Adrenal gland (tissue), 12 donors: ENCODE data around the gene SUGT1. TPM values are rescaled to one million over a fixed set of nuclear protein-coding genes. Genes with fewer than 3 reads are reported as not detected.
A peak's percentile ranks its signal among the peaks of the same experiment; 100 is the strongest.
"Not testable (repeated sequence)": the region's sequence is repeated elsewhere in the genome, so short reads cannot be mapped to it uniquely, and the experiment has no call there.

Experiments
- DNase-seq, 7 donors: peaks; one replicate each; pipeline ENCODE4 v3.0.0-alpha.2; 2019 to 2020
- H3K27ac ChIP-seq, 5 donors: fragments of 200-600 bp; sonication (generic) in 4 of 5; 1 replicate in 3 of 5; 2 replicates in 2 of 5; pipeline versions ENCODE4 v1.5.1 to v1.8.0; 2016 to 2020; ENCODE audit warnings: mild to moderate bottlenecking in 1 of 5
- H3K27me3 ChIP-seq: fragments of 200-600 bp; 2 replicates; pipeline ENCODE4 v1.8.0; 2021
- H3K36me3 ChIP-seq, 2 donors: fragments of 200-600 bp; replicated peaks in 1 of 2; 1 replicate in 1 of 2; 2 replicates in 1 of 2; pipeline versions ENCODE4 v1.5.1 to v1.8.0; 2018 to 2022
- H3K4me1 ChIP-seq, 2 donors: fragments of 200-600 bp; replicated peaks in 1 of 2; 1 replicate in 1 of 2; 2 replicates in 1 of 2; pipeline versions ENCODE4 v1.5.1 to v1.8.0; 2018 to 2021
- H3K4me3 ChIP-seq, 4 donors: fragments of 200-600 bp; sonication (generic) in 3 of 4; one replicate each; pipeline ENCODE4 v1.5.1; 2016 to 2018
- H3K9me3 ChIP-seq, 3 donors: fragments of 200-600 bp; sonication (generic) in 1 of 3; replicated peaks in 1 of 3; 1 replicate in 2 of 3; 2 replicates in 1 of 3; pipeline versions ENCODE4 v1.5.1 to v1.8.0; 2016 to 2021
- CTCF ChIP-seq, 6 experiments: fragments of 450-650 bp in 4 of 6; fragments of 200-600 bp in 2 of 6; sonication (generic) in 1 of 6; IDR thresholded peaks; 1 replicate in 5 of 6; 2 replicates in 1 of 6; pipeline versions ENCODE4 v1.5.1 to v1.8.0; 2016 to 2021; ENCODE audit warnings: antibody characterized with exemption in 6 of 6, mild to moderate bottlenecking in 2 of 6, moderate library complexity in 1 of 6
- POLR2A ChIP-seq, 2 donors: fragments of 450-650 bp; IDR thresholded peaks; one replicate each; pipeline ENCODE4 v1.6.1; 2017; ENCODE audit warnings: antibody characterized with exemption in 2 of 2, mild to moderate bottlenecking in 2 of 2, moderate library complexity in 1 of 2
- WGBS, 4 donors: extraction: QIAGEN DNeasy Blood & Tissue Kit in 2 of 4; methylation state at CpG; one replicate each; pipeline versions ENCODE4 v1.1.5 to v1.1.7; 2013 to 2017; 5-methylcytosine and 5-hydroxymethylcytosine counted together
- intact Hi-C, 2 donors: fragments of 100-400 bp; cut with DNase I; formaldehyde crosslinking; loops; one replicate each; pipeline versions ENCODE4 v1.14.1 to v1.15.0; 2022 to 2023
- polyA plus RNA-seq, 3 donors: library from polyadenylated mRNA; stranded (reverse); fragments of 200-250 nt in 2 of 3; fragments of 350-450 nt in 1 of 3; fragmentation: Illumina TruSeq in 1 of 3; extraction: RNeasy Lipid Tissue Mini Kit (QIAGEN cat#74804) in 1 of 3; gene quantifications; one replicate each; pipeline ENCODE4 v1.2.3, GENCODE V29; 2013 to 2014
- total RNA-seq, 9 donors: library from RNA; depleted of rRNA in 4 of 9; stranded (reverse); fragments of >200 nt in 4 of 9; fragments of 120-200 nt in 1 of 9; fragmentation: NEBNext Ultra II Directional in 1 of 9; extraction: Animal tissue kit (Norgen Biotek cat#: 25700) in 1 of 9; gene quantifications; one replicate each; pipeline versions ENCODE4 v1.1.0 to v1.2.4, GENCODE V29; 2013 to 2023
- donor health status: healthy with polysubstance abuse.
- donor health status: Bipolar disorder and iron deficiency.
- donor health status: DM: yes; HTN: yes; CAD: no.
- donor health status: DM: no; HTN: no; CAD: no.
- donor health status: DM: no; HTN: no; CAD: no.
- donor health status: DM: yes; HTN: yes; CAD: no.

SUGT1 gene
- total and polyA plus RNA-seq, 12 donors: 27.1 to 95.2 (median 43.1) TPM

- Histone ChIP-seq H3K27ac (peak overlapping the region in 4 of 5 donors; percentile 38 to 87 (median 70)), H3K9me3 (no peaks in the 10 kb centered on the region), H3K4me1 (peaks cover 3 to 5% of the 10 kb centered on the region in 2 donors), H3K27me3 (no peaks in the 10 kb centered on the region), H3K4me3 (peak overlapping the region in 3 of 4 donors; percentile 66 to 80 (median 78)), H3K36me3 (no peaks in the 10 kb centered on the region)
- 0 to 1% (median 0%) methylated on average over 21 to 51 of the region's 51 CpGs for WGBS, 4 donors
- DNase-seq: peak; percentile 70 to 91 (median 80)
- peak; percentile 30 to 46 for TF ChIP-seq POLR2A (IDR thresholded peaks at IDR 0.05)
- no peak for TF ChIP-seq CTCF (IDR thresholded peaks at IDR 0.05)
- intact Hi-C loops: no loop called here
Observed at GRCh38 chr13:52617070-52618060, 35.3 kb upstream of the SUGT1 start.

GRCh38 chr13:52631083-52631690 is 21.4 kb upstream of the SUGT1 start:
- WGBS, 4 donors: 74 to 85% (median 78%) methylated on average over 7 of the region's 7 CpGs
- H3K4me1 ChIP-seq, H3K4me3 ChIP-seq, H3K27ac ChIP-seq, H3K27me3 ChIP-seq, H3K9me3 ChIP-seq, DNase-seq, intact Hi-C loops: not testable (repeated sequence)
- peaks cover 0 to 19% of the 10 kb centered on the region in 2 donors for H3K36me3 ChIP-seq

- DNase-seq: no peak
- TF ChIP-seq CTCF (IDR thresholded peaks at IDR 0.05) (no peak), POLR2A (IDR thresholded peaks at IDR 0.05) (no peak)
- Histone ChIP-seq H3K27me3 (no peaks in the 10 kb centered on the region), H3K27ac (no peak overlapping the region), H3K4me1 (no peaks in the 10 kb centered on the region), H3K9me3 (no peaks in the 10 kb centered on the region), H3K36me3 (peaks cover 0 to 14% of the 10 kb centered on the region in 2 donors), H3K4me3 (no peak overlapping the region)
- intact Hi-C loops: no loop called here
- 87 to 90% (median 87%) methylated on average over 5 of the region's 5 CpGs for WGBS, 4 donors
Observed at GRCh38 chr13:52638666-52639328, 13.8 kb upstream of the SUGT1 start.

- H3K36me3 ChIP-seq: peaks cover 0 to 14% of the 10 kb centered on the region in 2 donors
- TF ChIP-seq POLR2A (IDR thresholded peaks at IDR 0.05): no peak
- no peak for TF ChIP-seq CTCF (IDR thresholded peaks at IDR 0.05)
Observed at GRCh38 chr13:52642131-52642530, 10.5 kb upstream of the SUGT1 start, which contains the start of gene HNRNPA1L2. Gene HNRNPA1L2 (plus strand): TSS chr13:52642431. CDS start chr13:52642493, 62 bp downstream.

More at GRCh38 chr13:52642131-52642530, 10.5 kb upstream of the SUGT1 start, which contains the start of gene HNRNPA1L2:
- H3K27ac ChIP-seq: no peak within 1 kb of the TSS
- H3K4me3 ChIP-seq: no peak within 1 kb of the TSS
- H3K27me3 ChIP-seq: no peaks in the 10 kb centered on the region
- no peaks in the 10 kb centered on the region for H3K4me1 ChIP-seq
- no peaks in the 10 kb centered on the region for H3K9me3 ChIP-seq
- intact Hi-C loops: no loop called here
- DNase-seq: no peak
- whole genome bisulfite sequencing, 4 donors: 97 to 100% (median 98%) methylated on average over 7 of the region's 7 CpGs
